Coronary artery (tissue), 2 donors: ENCODE measurements around the gene RNF13.

Experiments
- DNase-seq: peaks from one replicate; pipeline ENCODE4 v3.0.0-alpha.2; 2017; ENCODE audit warnings: low spot score
- H3K27ac ChIP-seq, 2 donors: fragments of 200-600 bp; sonication (generic); one replicate each; pipeline ENCODE4 v1.5.1; 2016 to 2019
- H3K4me3 ChIP-seq: fragments of 200-600 bp; sonication (generic); 2 replicates; pipeline ENCODE4 v1.5.1; 2016; ENCODE audit warnings: mild to moderate bottlenecking, moderate library complexity
- CTCF ChIP-seq: fragments of 200-600 bp; sonication (generic); IDR thresholded peaks from one replicate; pipeline ENCODE4 v1.5.1; 2019; ENCODE audit warnings: antibody characterized with exemption

RNF13 gene

GRCh38 chr3:149783576-149783975 is 29.4 kb upstream of the RNF13 start:
- peak overlapping the region in 1 of 2 donors; percentile 51 for H3K27ac ChIP-seq
- no peak for DNase-seq
- TF ChIP-seq CTCF = no peak

GRCh38 chr3:149784064-149784704 is 28.8 kb upstream of the RNF13 start:
- H3K27ac ChIP-seq = peak overlapping the region in 1 of 2 donors; percentile 51
- no peak overlapping the region for H3K4me3 ChIP-seq
- no peak for TF ChIP-seq CTCF
- DNase-seq = no peak

More at GRCh38 chr3:149783576-149783975, 29.4 kb upstream of the RNF13 start:
- no peak overlapping the region for H3K4me3 ChIP-seq

- TF ChIP-seq CTCF = no peak
- no peak for DNase-seq
- Histone ChIP-seq H3K4me3 (no peak overlapping the region), H3K27ac (no peak overlapping the region)
These were observed 22.7 kb upstream of the RNF13 start for GRCh38 chr3:149790268-149790667.

- no peak for TF ChIP-seq CTCF
- H3K4me3 ChIP-seq = no peak overlapping the region
- no peak overlapping the region for H3K27ac ChIP-seq
- DNase-seq = no peak
These were observed 22.3 kb upstream of the RNF13 start for GRCh38 chr3:149790698-149791097.

- TF ChIP-seq CTCF = no peak
- Histone ChIP-seq H3K4me3 (no peak within 1 kb of the TSS), H3K27ac (no peak within 1 kb of the TSS)
- no peak for DNase-seq
These were observed 20.4 kb upstream of the RNF13 start, which contains the start of gene ANKUB1 for GRCh38 chr3:149792452-149793270. TSS of gene ANKUB1 (minus strand) at chr3:149792554. CDS start at chr3:149792366, 188 bp downstream.

- Histone ChIP-seq H3K4me3 (no peak overlapping the region), H3K27ac (no peak overlapping the region)
- TF ChIP-seq CTCF = no peak
- no peak for DNase-seq
These were observed 17.0 kb upstream of the RNF13 start for GRCh38 chr3:149796026-149796425.
